Smooth muscle cell of trachea (primary cell): ENCODE results near the gene ATP11C. TPM values are rescaled to one million over a fixed set of nuclear protein-coding genes. Genes with fewer than 3 reads are reported as not detected.

ENCODE experiments used
- total RNA-seq: library from RNA; depleted of rRNA; stranded (reverse); fragments of >200 nt; gene quantifications from 2 replicates; pipeline ENCODE4 v1.2.1, GENCODE V29; 2014

Gene ATP11C
- total RNA-seq: 48.8 and 70.1 TPM in 2 replicates

GRCh38 chrX:139932901-139933796 lies at the start of gene ATP11C:
ATP11C (minus strand) TSS chrX:139933053; CDS start chrX:139932042, 1,011 bp downstream.

GRCh38 chrX:139965421-139965820 lies 32.6 kb upstream of the ATP11C start, which contains the start of gene CXorf66:
CXorf66 (minus strand) TSS chrX:139965521; CDS start chrX:139965496, 25 bp downstream.

GRCh38 chrX:139708067-139708466 lies 224.8 kb downstream of the ATP11C start, which contains the start of gene MCF2:
MCF2 (minus strand) TSS chrX:139708167; CDS start chrX:139651744, 56,423 bp downstream.

Other genes starting within 250 kb of the ATP11C start
- gene MCF2, start 224.9 kb downstream of the ATP11C start, total RNA-seq: 0.15 and 0.17 TPM in 2 replicates
- gene CXorf66, start 32.5 kb upstream of the ATP11C start, total RNA-seq: not detected in 2 replicates